HCT116 (cell line): ENCODE measurements around the gene ABCC11. TPM values are rescaled to one million over a fixed set of nuclear protein-coding genes. Genes with fewer than 3 reads are reported as not detected.

Experiments used
- ATAC-seq: fragments of 200-7000 bp; cut with Tn5 transposase; 2 replicates; pipeline ENCODE4 v1.9.1; 2020; ENCODE audit warnings: mild to moderate bottlenecking, moderate library complexity
- BruUV-seq: library from RNA; stranded (reverse); fragments of 400-500 nt; replicated peaks from 2 replicates; lab custom pipeline; 2021; lab: Mats Ljungman, UMichigan
- CTCF ChIA-PET: fragments of 300-600 bp; sonication (Branson Sonifier 250); formaldehyde crosslinking; loops from one replicate; lab custom pipeline; 2021; ENCODE audit warnings: antibody characterized with exemption; lab: Charles Lee
- POLR2A ChIA-PET: fragments of 300-600, 350-600 bp; sonication (Branson Sonifier 250); formaldehyde crosslinking; loops from one replicate; lab custom pipeline; 2021; ENCODE audit warnings: antibody characterized with exemption; lab: Charles Lee
- RAD21 ChIA-PET, 2 experiments: fragments of 300-600 bp; sonication (Branson Sonifier 250); formaldehyde crosslinking; loops; one replicate each; lab custom pipeline; 2023; ENCODE audit warnings: low total read pairs in 2 of 2; ENCODE audit not compliant: uncharacterized antibody in 2 of 2, unreplicated experiment in 2 of 2, low non-redundant PET in 1 of 2; lab: Charles Lee
- DNase-seq: peaks from one replicate; pipeline ENCODE4 v3.0.0-alpha.2; 2010; ENCODE audit warnings: low read depth, low spot score
- H2AFZ ChIP-seq: fragments of 200-600 bp; shearing (Covaris generic), sonication (generic); 2 replicates; pipeline ENCODE4 v1.6.1; 2017; ENCODE audit warnings: low read depth, mixed run types, mixed read lengths, antibody characterized with exemption, low read length; ENCODE audit not compliant: poor library complexity, severe bottlenecking
- H3K27ac ChIP-seq: 2 replicates; pipeline ENCODE4 v1.5.1; 2012; ENCODE audit warnings: low read depth, low read length
- H3K27me3 ChIP-seq: fragments of 200-600 bp; sonication (generic); 2 replicates; pipeline ENCODE4 v1.6.1; 2016; ENCODE audit warnings: mixed run types, low read length, mixed read lengths; ENCODE audit not compliant: insufficient read depth
- H3K36me3 ChIP-seq, 2 experiments: fragments of 200-500 bp in 1 of 2; fragments of 200-600 bp in 1 of 2; sonication (Bioruptor generic) in 1 of 2; sonication (generic) in 1 of 2; 2 replicates each; pipeline versions ENCODE4 v1.5.1 to v1.6.1; 2014 to 2016; ENCODE audit warnings: low read length in 2 of 2, inconsistent platforms in 1 of 2, mixed read lengths in 1 of 2, mixed run types in 1 of 2; ENCODE audit not compliant: insufficient read depth in 2 of 2, control insufficient read depth in 1 of 2
- H3K4me1 ChIP-seq, 2 experiments: fragments of 200-600 bp in 1 of 2; sonication (generic) in 1 of 2; 2 replicates each; pipeline versions ENCODE4 v1.5.1 to v1.6.1; 2012 to 2017; ENCODE audit warnings: low read length in 2 of 2, inconsistent platforms in 1 of 2, mild to moderate bottlenecking in 1 of 2, mixed read lengths in 1 of 2, mixed run types in 1 of 2, moderate library complexity in 1 of 2; ENCODE audit not compliant: insufficient read depth in 2 of 2, control insufficient read depth in 1 of 2
- H3K4me2 ChIP-seq: fragments of 200-600 bp; sonication (generic); 2 replicates; pipeline ENCODE4 v1.6.1; 2017; ENCODE audit warnings: mixed run types, low read length, mixed read lengths
- H3K4me3 ChIP-seq, 2 experiments: fragments of 200-600 bp in 1 of 2; sonication (generic) in 1 of 2; replicated peaks in 1 of 2; 2 replicates each; pipeline ENCODE4 v1.5.1; 2011 to 2016; ENCODE audit warnings: low read length in 2 of 2, control low read depth in 1 of 2, low read depth in 1 of 2, mild to moderate bottlenecking in 1 of 2, mixed read lengths in 1 of 2, mixed run types in 1 of 2
- H3K79me2 ChIP-seq: fragments of 200-600 bp; sonication (generic); 2 replicates; pipeline ENCODE4 v1.6.1; 2017; ENCODE audit warnings: mild to moderate bottlenecking, mixed run types, low read length, moderate library complexity, mixed read lengths; ENCODE audit not compliant: insufficient read depth
- H3K9ac ChIP-seq: fragments of 200-600 bp; sonication (generic); 2 replicates; pipeline ENCODE4 v1.6.1; 2016; ENCODE audit warnings: low read length, mixed read lengths
- H3K9me2 ChIP-seq: fragments of 200-600 bp; sonication (generic), shearing (Covaris generic); 2 replicates; pipeline ENCODE4 v1.6.1; 2017; ENCODE audit warnings: mixed run types, mild to moderate bottlenecking, moderate library complexity; ENCODE audit not compliant: insufficient read depth
- H3K9me3 ChIP-seq, 2 experiments: fragments of 200-500 bp in 1 of 2; fragments of 200-600 bp in 1 of 2; sonication (Bioruptor generic) in 1 of 2; sonication (generic) in 1 of 2; 2 replicates each; pipeline ENCODE4 v1.6.1; 2014 to 2017; ENCODE audit warnings: low read length in 2 of 2, mixed read lengths in 2 of 2, inconsistent platforms in 1 of 2, low read depth in 1 of 2, mild to moderate bottlenecking in 1 of 2, mixed run types in 1 of 2, moderate library complexity in 1 of 2; ENCODE audit not compliant: control insufficient read depth in 1 of 2, insufficient read depth in 1 of 2
- H4K20me1 ChIP-seq: fragments of 200-600 bp; sonication (generic), shearing (Covaris generic); 2 replicates; pipeline ENCODE4 v1.6.1; 2017; ENCODE audit warnings: mixed run types, mild to moderate bottlenecking, moderate library complexity; ENCODE audit not compliant: insufficient read depth
- ATF3 ChIP-seq: IDR thresholded peaks from 2 replicates; pipeline ENCODE4 v1.6.1; 2012
- CBX3 ChIP-seq: IDR thresholded peaks from 2 replicates; pipeline ENCODE4 v1.6.1; 2012; ENCODE audit warnings: low read depth
- CEBPB ChIP-seq: IDR thresholded peaks from 2 replicates; pipeline ENCODE4 v1.6.1; 2012; ENCODE audit warnings: low read depth
- JUND ChIP-seq: IDR thresholded peaks from 2 replicates; pipeline ENCODE4 v1.6.1; 2012
- POLR2A ChIP-seq: IDR thresholded peaks from 2 replicates; pipeline ENCODE4 v1.7.0; 2011; ENCODE audit warnings: borderline replicate concordance; ENCODE audit not compliant: insufficient read depth, insufficient read length; ENCODE audit errors: extremely low read depth
- POLR2AphosphoS5 ChIP-seq: IDR thresholded peaks from 2 replicates; pipeline ENCODE4 v1.6.1; 2011; ENCODE audit warnings: mild to moderate bottlenecking, low read depth, low read length, moderate library complexity
- RAD21 ChIP-seq: IDR thresholded peaks from 2 replicates; pipeline ENCODE4 v1.6.1; 2012; ENCODE audit warnings: low read depth, mild to moderate bottlenecking
- REST ChIP-seq: IDR thresholded peaks from 2 replicates; pipeline ENCODE4 v1.6.1; 2012; ENCODE audit warnings: low read depth
- SIN3A ChIP-seq: IDR thresholded peaks from 2 replicates; pipeline ENCODE4 v1.6.1; 2012; ENCODE audit warnings: low read depth
- TCF7L2 ChIP-seq: IDR thresholded peaks from 2 replicates; pipeline ENCODE4 v1.7.0; 2011; ENCODE audit warnings: borderline replicate concordance, inconsistent platforms; ENCODE audit not compliant: insufficient read depth, insufficient read length; ENCODE audit errors: extremely low read depth
- ZBTB33 ChIP-seq: IDR thresholded peaks from 2 replicates; pipeline ENCODE4 v1.6.1; 2011; ENCODE audit warnings: mild to moderate bottlenecking, low read length, moderate library complexity; ENCODE audit not compliant: insufficient replicate concordance; ENCODE audit errors: extremely low read depth
- ZNF274 ChIP-seq: fragments of 200-500 bp; sonication (Bioruptor generic); IDR thresholded peaks from 2 replicates; pipeline ENCODE4 v1.6.1; 2014; ENCODE audit warnings: mild to moderate bottlenecking, low read depth, low read length, inconsistent platforms
- intact Hi-C: fragments of 100-400 bp; cut with micrococcal nuclease; formaldehyde crosslinking; loops from 2 replicates; pipeline ENCODE4 v1.10.0; 2022
- total RNA-seq: library from RNA; stranded (reverse); gene quantifications from one replicate; pipeline ENCODE4 v1.2.1, GENCODE V29; 2021; ENCODE audit not compliant: unreplicated experiment

Gene ABCC11
- total RNA-seq, 1 experiment from 2014 or later = 0.54 TPM

GRCh38 chr16:48132696-48133095 lies 114.6 kb downstream of the ABCC11 start:
- no TSS peak for BruUV-seq
- Histone ChIP-seq H3K27ac (no peak overlapping the region), H4K20me1 (no peaks in the 10 kb centered on the region), H3K4me2 (no peak overlapping the region), H3K79me2 (no peaks in the 10 kb centered on the region), H3K9ac (no peak overlapping the region), H3K27me3 (no peaks in the 10 kb centered on the region), H2AFZ (no peak overlapping the region), H3K4me3 (no peak overlapping the region), H3K36me3 (no peaks in the 10 kb centered on the region), H3K9me2 (no peaks in the 10 kb centered on the region), H3K9me3 (no peaks in the 10 kb centered on the region), H3K4me1 (no peaks in the 10 kb centered on the region)
- ATAC-seq = no peak
- RAD21 ChIA-PET = no interaction called here
- no peak for DNase-seq
- intact Hi-C loops = no loop called here
- TF ChIP-seq TCF7L2 = no peak
- no peak for TF ChIP-seq CEBPB
- POLR2A ChIA-PET = no interaction called here
- CTCF ChIA-PET = no interaction called here

DNA sequence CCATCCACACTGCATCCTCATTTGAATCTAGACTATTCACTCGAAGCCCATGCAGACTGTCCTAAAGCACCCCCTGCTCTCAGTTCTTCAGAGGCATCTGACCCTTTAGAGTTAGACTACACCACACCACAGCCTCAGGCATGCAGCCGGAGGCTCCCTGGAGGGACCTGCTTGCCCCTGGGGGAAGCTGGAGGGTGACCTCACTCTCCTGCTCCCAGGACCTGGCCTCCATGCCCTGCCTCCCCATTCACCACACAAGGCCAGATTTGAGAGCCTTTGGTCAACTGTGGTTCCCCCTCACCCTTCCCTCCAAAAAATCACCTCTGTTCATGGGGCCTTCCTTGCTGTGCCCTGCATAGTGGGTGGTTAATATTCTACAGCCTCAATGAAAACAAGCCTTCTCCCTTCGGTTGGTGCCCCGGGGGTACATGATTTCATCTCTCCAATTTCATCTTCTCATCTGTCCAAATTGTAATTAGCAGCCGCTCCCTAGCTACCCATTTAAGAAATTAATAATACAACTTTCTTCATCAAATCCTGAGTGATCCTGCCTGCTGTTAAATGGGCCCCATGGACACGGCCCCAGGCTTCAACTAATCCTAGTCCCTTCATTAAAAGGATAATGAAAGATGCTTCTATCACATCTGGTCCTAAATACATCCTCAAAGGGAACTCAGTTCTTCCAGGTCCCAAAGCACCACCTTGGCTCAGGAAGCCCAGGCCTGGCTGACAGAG lies 116.0 kb downstream of the ABCC11 start:
- H3K9ac ChIP-seq = no peak overlapping the region
- H4K20me1 ChIP-seq = no peaks in the 10 kb centered on the region
- no TSS peak for BruUV-seq
- no peak for DNase-seq
- no peaks in the 10 kb centered on the region for H3K9me3 ChIP-seq
- ATAC-seq = no peak
- H3K79me2 ChIP-seq = no peaks in the 10 kb centered on the region
- H3K4me2 ChIP-seq = no peak overlapping the region
- no peaks in the 10 kb centered on the region for H3K36me3 ChIP-seq
- H3K27ac ChIP-seq = no peak overlapping the region
- no peak overlapping the region for H2AFZ ChIP-seq
- peaks cover 0 to 10% of the 10 kb centered on the region in 2 experiments; a peak in 2 of 4 replicates for H3K4me1 ChIP-seq
- H3K27me3 ChIP-seq = no peaks in the 10 kb centered on the region
- intact Hi-C loops = no loop called here
- RAD21 ChIA-PET = no interaction called here
- H3K4me3 ChIP-seq = no peak overlapping the region
- POLR2A ChIA-PET = no interaction called here
- H3K9me2 ChIP-seq = no peaks in the 10 kb centered on the region
- TF ChIP-seq REST = no peak
- TF ChIP-seq CBX3 = no peak
- no peak for TF ChIP-seq POLR2A
- TF ChIP-seq ZNF274 = no peak
- no peak for TF ChIP-seq SIN3A
- TF ChIP-seq ATF3 = no peak
- TF ChIP-seq ZBTB33 = no peak
- no peak for TF ChIP-seq POLR2AphosphoS5
- no peak for TF ChIP-seq TCF7L2
- no peak for TF ChIP-seq RAD21
- no peak for TF ChIP-seq JUND
- TF ChIP-seq, all 23 proteins: peak for 0
- CTCF ChIA-PET = no interaction called here
